WTC11 (cell line): ENCODE data around the gene LNX1. TPM values are rescaled to one million over a fixed set of nuclear protein-coding genes. Genes with fewer than 3 reads are reported as not detected.

Experiments used
- ATAC-seq: fragments of 200-7000 bp; cut with Tn5 transposase; 2 replicates; pipeline ENCODE4 v1.10.0; 2021; ENCODE audit warnings: mild to moderate bottlenecking, moderate library complexity
- CTCF ChIA-PET: fragments of 300-600 bp; sonication (Branson Sonifier 250); formaldehyde crosslinking; loops from one replicate; lab custom pipeline; 2021; ENCODE audit warnings: antibody characterized with exemption; lab: Charles Lee
- POLR2A ChIA-PET: fragments of 350-600 bp; sonication (Branson Sonifier 250); formaldehyde crosslinking; loops from one replicate; lab custom pipeline; 2021; ENCODE audit warnings: antibody characterized with exemption; lab: Charles Lee
- DNase-seq: peaks from one replicate; pipeline ENCODE4 v3.0.0; 2021; ENCODE audit warnings: low spot score
- H3K27ac Mint-ChIP-seq: 2 replicates; pipeline ENCODE4 v1.8.0; 2021; ENCODE audit warnings: mixed read lengths
- H3K27me3 Mint-ChIP-seq: 2 replicates; pipeline ENCODE4 v1.8.0; 2021; ENCODE audit warnings: low read depth, mild to moderate bottlenecking, moderate library complexity, mixed read lengths
- H3K36me3 Mint-ChIP-seq: 2 replicates; pipeline ENCODE4 v1.8.0; 2021; ENCODE audit warnings: mixed read lengths
- H3K4me1 Mint-ChIP-seq: 2 replicates; pipeline ENCODE4 v1.8.0; 2022; ENCODE audit warnings: mixed read lengths
- H3K4me3 Mint-ChIP-seq: 2 replicates; pipeline ENCODE4 v1.8.0; 2021; ENCODE audit warnings: mild to moderate bottlenecking, moderate library complexity, mixed read lengths
- H3K9me3 Mint-ChIP-seq: 2 replicates; pipeline ENCODE4 v1.8.0; 2021; ENCODE audit warnings: mixed read lengths
- ARID4B ChIP-seq: sonication (generic); formaldehyde crosslinking; IDR thresholded peaks from 2 replicates; pipeline ENCODE4 v1.8.0; 2023; ENCODE audit warnings: missing genetic modification reagents, mild to moderate bottlenecking, borderline replicate concordance
- CTCF ChIP-seq: fragments of 200-600 bp; IDR thresholded peaks from 2 replicates; pipeline ENCODE4 v1.8.0; 2022; ENCODE audit warnings: antibody characterized with exemption
- ELF4 ChIP-seq: sonication (generic); formaldehyde crosslinking; IDR thresholded peaks from 2 replicates; pipeline ENCODE4 v1.8.1; 2022; ENCODE audit warnings: low read depth, mild to moderate bottlenecking, moderate library complexity, missing genetic modification reagents
- EMX1 ChIP-seq: fragments of 250-450 bp; sonication (Bioruptor Pico); IDR thresholded peaks from 2 replicates; pipeline ENCODE4 v1.8.0; 2021; ENCODE audit warnings: mild to moderate bottlenecking
- ESRRA ChIP-seq: sonication (generic); formaldehyde crosslinking; IDR thresholded peaks from 2 replicates; pipeline ENCODE4 v1.8.1; 2022; ENCODE audit warnings: mild to moderate bottlenecking, missing genetic modification reagents, borderline replicate concordance
- FOXJ3 ChIP-seq: sonication (generic); formaldehyde crosslinking; IDR thresholded peaks from 2 replicates; pipeline ENCODE4 v1.9.0; 2021; ENCODE audit warnings: missing genetic modification reagents, mild to moderate bottlenecking, borderline replicate concordance
- FOXK1 ChIP-seq: sonication (generic); formaldehyde crosslinking; IDR thresholded peaks from 2 replicates; pipeline ENCODE4 v1.8.0; 2022; ENCODE audit warnings: mild to moderate bottlenecking, moderate library complexity, missing genetic modification reagents
- HMGA2 ChIP-seq: fragments of 250-450 bp; sonication (Bioruptor Pico); IDR thresholded peaks from 2 replicates; pipeline ENCODE4 v1.4.0; 2021; ENCODE audit warnings: mild to moderate bottlenecking, moderate library complexity
- MAX ChIP-seq: sonication (generic); formaldehyde crosslinking; IDR thresholded peaks from 2 replicates; pipeline ENCODE4 v1.8.0; 2022; ENCODE audit warnings: mild to moderate bottlenecking, missing genetic modification reagents
- MXD4 ChIP-seq: fragments of 250-450 bp; sonication (Bioruptor Pico); IDR thresholded peaks from 2 replicates; pipeline ENCODE4 v1.8.0; 2021; ENCODE audit warnings: mild to moderate bottlenecking, moderate library complexity, borderline replicate concordance
- PREB ChIP-seq: sonication (generic); formaldehyde crosslinking; IDR thresholded peaks from 2 replicates; pipeline ENCODE4 v1.8.1; 2022; ENCODE audit warnings: mild to moderate bottlenecking, missing genetic modification reagents, moderate library complexity, borderline replicate concordance
- TEAD4 ChIP-seq: sonication (generic); formaldehyde crosslinking; IDR thresholded peaks from 2 replicates; pipeline ENCODE4 v1.8.0; 2022; ENCODE audit warnings: mild to moderate bottlenecking, missing genetic modification reagents
- USF2 ChIP-seq: sonication (generic); formaldehyde crosslinking; IDR thresholded peaks from 2 replicates; pipeline ENCODE4 v1.8.1; 2023; ENCODE audit warnings: mild to moderate bottlenecking, missing genetic modification reagents, moderate library complexity
- ZNF423 ChIP-seq: fragments of 250-450 bp; sonication (Bioruptor Pico); IDR thresholded peaks from 2 replicates; pipeline ENCODE4 v2.1.2; 2022; ENCODE audit warnings: mild to moderate bottlenecking, moderate library complexity
- total RNA-seq: library from RNA; stranded (reverse); gene quantifications from 3 replicates; pipeline ENCODE4 v1.2.3, GENCODE V29; 2021

LNX1 gene
- total RNA-seq, 1 experiment from 2014 or later: 5.9 TPM

- DNase-seq (peak; percentile 21), ATAC-seq (peak; percentile 71)
- Mint-ChIP-seq H3K4me3 (no peak overlapping the region), H3K27ac (no peak overlapping the region), H3K36me3 (no peaks in the 10 kb centered on the region), H3K4me1 (peaks cover 14% of the 10 kb centered on the region), H3K9me3 (no peaks in the 10 kb centered on the region), H3K27me3 (no peaks in the 10 kb centered on the region)
- CTCF ChIA-PET: interaction anchor here (0.6 to 2.1 kb wide), 12 partner anchors 11 to 742 kb away, joined by 3 to 14 read pairs (median 4); no protein-coding TSS in a partner anchor
- POLR2A ChIA-PET: no interaction called here
- TF ChIP-seq EMX1 (CRISPR knock-in tag) (no peak), FOXJ3 (CRISPR knock-in tag) (no peak), ZNF423 (CRISPR knock-in tag) (no peak), MAX (CRISPR knock-in tag) (no peak), FOXK1 (CRISPR knock-in tag) (no peak), ESRRA (no peak), TEAD4 (CRISPR knock-in tag) (no peak), MXD4 (CRISPR knock-in tag) (no peak), HMGA2 (CRISPR knock-in tag) (no peak), PREB (no peak), ELF4 (no peak)
Measured at GRCh38 chr4:53490965-53491622, 100.2 kb downstream of the LNX1 start.

- Mint-ChIP-seq H3K27ac (no peak overlapping the region), H3K4me1 (peaks cover 14% of the 10 kb centered on the region), H3K27me3 (no peaks in the 10 kb centered on the region), H3K9me3 (no peaks in the 10 kb centered on the region), H3K4me3 (no peak overlapping the region), H3K36me3 (no peaks in the 10 kb centered on the region)
- TF ChIP-seq CTCF (0 out of 2 replicates have a peak, but pooled peaks have one; percentile 11), USF2 (CRISPR knock-in tag) (no peak)
- ChIA-PET CTCF (interaction anchor here (0.6 to 2.1 kb wide), 11 partner anchors 10 to 743 kb away, joined by 3 to 14 read pairs (median 5); no protein-coding TSS in a partner anchor), POLR2A (no interaction called here)
- no peak for DNase-seq
- no peak for ATAC-seq
Measured at GRCh38 chr4:53490161-53490956, 100.9 kb downstream of the LNX1 start.

GRCh38 chr4:53489279-53489889, 101.9 kb downstream of the LNX1 start:
- DNase-seq (no peak), ATAC-seq (no peak)
- Mint-ChIP-seq H3K36me3 (no peaks in the 10 kb centered on the region), H3K4me1 (peaks cover 14% of the 10 kb centered on the region), H3K27ac (no peak overlapping the region), H3K4me3 (no peak overlapping the region), H3K27me3 (no peaks in the 10 kb centered on the region), H3K9me3 (no peaks in the 10 kb centered on the region)
- TF ChIP-seq HMGA2 (CRISPR knock-in tag) (no peak), PREB (no peak), ZNF423 (CRISPR knock-in tag) (no peak), ARID4B (CRISPR knock-in tag) (no peak)
- ChIA-PET POLR2A (no interaction called here), CTCF (interaction anchor here (1.2 to 2.1 kb wide), 6 partner anchors 12 to 744 kb away, joined by 4 to 14 read pairs (median 6); no protein-coding TSS in a partner anchor)
